Measurements from ENCODE around the gene PRG3.

DNA sequence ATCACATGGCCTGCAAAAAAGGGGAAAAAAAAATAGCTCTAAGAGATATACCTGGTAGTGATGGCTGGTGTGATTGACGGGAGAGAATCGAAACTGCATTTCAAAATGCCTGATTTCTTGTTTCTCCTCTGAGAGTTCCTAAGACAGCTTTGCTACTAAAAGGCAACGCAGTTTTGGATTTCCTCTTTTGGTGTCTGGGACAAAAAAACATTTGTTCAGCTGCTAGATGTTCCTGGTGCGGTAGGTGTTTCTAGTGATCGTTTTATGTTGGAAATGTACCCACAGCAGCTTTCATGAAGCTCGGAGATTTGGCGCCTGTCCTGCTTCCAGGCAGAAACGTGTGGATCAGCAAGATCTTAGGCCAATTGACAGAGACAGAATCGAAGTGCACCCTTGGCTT is 24.7 kb downstream of the PRG3 start:
- TF ChIP-seq, protein P1, sequence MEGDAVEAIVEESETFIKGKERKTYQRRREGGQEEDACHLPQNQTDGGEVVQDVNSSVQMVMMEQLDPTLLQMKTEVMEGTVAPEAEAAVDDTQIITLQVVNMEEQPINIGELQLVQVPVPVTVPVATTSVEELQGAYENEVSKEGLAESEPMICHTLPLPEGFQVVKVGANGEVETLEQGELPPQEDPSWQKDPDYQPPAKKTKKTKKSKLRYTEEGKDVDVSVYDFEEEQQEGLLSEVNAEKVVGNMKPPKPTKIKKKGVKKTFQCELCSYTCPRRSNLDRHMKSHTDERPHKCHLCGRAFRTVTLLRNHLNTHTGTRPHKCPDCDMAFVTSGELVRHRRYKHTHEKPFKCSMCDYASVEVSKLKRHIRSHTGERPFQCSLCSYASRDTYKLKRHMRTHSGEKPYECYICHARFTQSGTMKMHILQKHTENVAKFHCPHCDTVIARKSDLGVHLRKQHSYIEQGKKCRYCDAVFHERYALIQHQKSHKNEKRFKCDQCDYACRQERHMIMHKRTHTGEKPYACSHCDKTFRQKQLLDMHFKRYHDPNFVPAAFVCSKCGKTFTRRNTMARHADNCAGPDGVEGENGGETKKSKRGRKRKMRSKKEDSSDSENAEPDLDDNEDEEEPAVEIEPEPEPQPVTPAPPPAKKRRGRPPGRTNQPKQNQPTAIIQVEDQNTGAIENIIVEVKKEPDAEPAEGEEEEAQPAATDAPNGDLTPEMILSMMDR (IDR thresholded peaks at IDR 0.05) = no peak
- TF ChIP-seq POLR2AphosphoS5 (IDR thresholded peaks at IDR 0.05; ENCODE audit: low read depth, low read length) = no peak
- TF ChIP-seq REST (IDR thresholded peaks at IDR 0.05; ENCODE audit: insufficient read depth in 1 of 2, low read depth in 2 of 2, low read length in 1 of 2) = no peak
- no peak for TF ChIP-seq TCF7L2 (IDR thresholded peaks at IDR 0.05; ENCODE audit: low read depth, low read length)
- no peak for TF ChIP-seq SIN3A (IDR thresholded peaks at IDR 0.05; ENCODE audit: borderline replicate concordance, insufficient read depth, low read depth, low read length)

Data from Panc1 (cell line).